ENCODE data around the gene EDDM3A.

EDDM3A gene

DNA sequence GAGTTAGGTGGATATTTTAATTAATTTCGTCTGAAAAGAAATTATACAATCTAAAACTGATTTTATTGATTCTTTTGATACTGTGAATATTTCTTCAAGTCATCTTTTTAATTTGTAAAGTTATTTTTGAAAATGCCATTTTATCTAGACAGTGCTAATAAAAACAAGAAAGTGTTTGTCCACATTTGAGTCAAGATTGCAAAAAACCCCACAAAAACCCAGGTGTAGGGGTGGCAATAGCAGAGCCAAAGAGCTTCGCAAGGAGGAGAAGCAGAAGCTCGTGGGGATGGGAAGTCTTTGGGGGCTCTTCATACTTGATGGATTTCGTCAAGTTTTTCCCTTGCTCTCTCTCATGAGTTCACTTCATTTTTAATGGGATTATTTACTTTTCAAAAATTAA, 41.3 kb downstream of the EDDM3A start:
- Histone ChIP-seq H3K36me3 (ENCODE audit: control insufficient read depth in 2 of 2, insufficient read depth in 1 of 2, low read length in 2 of 2) (no peaks in the 10 kb centered on the region), H3K27ac (ENCODE audit: extremely low read depth, low read depth, low read length) (no peak overlapping the region), H3K4me1 (ENCODE audit: control insufficient read depth, insufficient read depth, low read length) (peaks cover 2% of the 10 kb centered on the region; the same call in 1 of the 2 replicates), H3K9me3 (ENCODE audit: control insufficient read depth, insufficient read depth, low read depth, low read length) (no peaks in the 10 kb centered on the region), H3K4me3 (ENCODE audit: low read depth, low read length) (no peak overlapping the region)
- ChIA-PET POLR2A (no interaction called here), CTCF (interaction anchor here (0.6 kb wide), 1 partner anchor 90 kb away, joined by 3 read pairs; no protein-coding TSS in a partner anchor)
- TF ChIP-seq KLF8 (tag by site-specific recombination; IDR thresholded peaks at IDR 0.05) (no peak), YY1 (tag by site-specific recombination; IDR thresholded peaks at IDR 0.05) (no peak), ZNF16 (tag by site-specific recombination; IDR thresholded peaks at IDR 0.05; ENCODE audit: low read depth) (no peak), ZNF280C (tag by site-specific recombination; IDR thresholded peaks at IDR 0.05) (no peak), ZNF561 (tag by site-specific recombination; IDR thresholded peaks at IDR 0.05; ENCODE audit: borderline replicate concordance) (no peak), ZNF623 (tag by site-specific recombination; IDR thresholded peaks at IDR 0.05) (no peak), ZNF776 (tag by site-specific recombination; IDR thresholded peaks at IDR 0.05; ENCODE audit: borderline replicate concordance) (no peak), HOXD13 (CRISPR knock-in tag; IDR thresholded peaks at IDR 0.05; ENCODE audit: borderline replicate concordance) (no peak), ZNF629 (tag by site-specific recombination; IDR thresholded peaks at IDR 0.05) (no peak), ZNF621 (tag by site-specific recombination; IDR thresholded peaks at IDR 0.05) (no peak), ZFHX2 (tag by site-specific recombination; conservative IDR thresholded peaks at IDR 0.05) (no peak), MZF1 (tag by site-specific recombination; IDR thresholded peaks at IDR 0.05; ENCODE audit: borderline replicate concordance) (no peak), ZNF555 (tag by site-specific recombination; conservative IDR thresholded peaks at IDR 0.05) (no peak), ZNF76 (tag by site-specific recombination; IDR thresholded peaks at IDR 0.05; ENCODE audit: borderline replicate concordance, low read depth) (no peak), ZNF549 (tag by site-specific recombination; IDR thresholded peaks at IDR 0.05) (no peak), ZNF416 (tag by site-specific recombination; IDR thresholded peaks at IDR 0.05) (no peak), ZNF521 (tag by site-specific recombination; IDR thresholded peaks at IDR 0.05) (no peak), ZNF426 (tag by site-specific recombination; IDR thresholded peaks at IDR 0.05) (no peak)
- TF ChIP-seq, protein P1, sequence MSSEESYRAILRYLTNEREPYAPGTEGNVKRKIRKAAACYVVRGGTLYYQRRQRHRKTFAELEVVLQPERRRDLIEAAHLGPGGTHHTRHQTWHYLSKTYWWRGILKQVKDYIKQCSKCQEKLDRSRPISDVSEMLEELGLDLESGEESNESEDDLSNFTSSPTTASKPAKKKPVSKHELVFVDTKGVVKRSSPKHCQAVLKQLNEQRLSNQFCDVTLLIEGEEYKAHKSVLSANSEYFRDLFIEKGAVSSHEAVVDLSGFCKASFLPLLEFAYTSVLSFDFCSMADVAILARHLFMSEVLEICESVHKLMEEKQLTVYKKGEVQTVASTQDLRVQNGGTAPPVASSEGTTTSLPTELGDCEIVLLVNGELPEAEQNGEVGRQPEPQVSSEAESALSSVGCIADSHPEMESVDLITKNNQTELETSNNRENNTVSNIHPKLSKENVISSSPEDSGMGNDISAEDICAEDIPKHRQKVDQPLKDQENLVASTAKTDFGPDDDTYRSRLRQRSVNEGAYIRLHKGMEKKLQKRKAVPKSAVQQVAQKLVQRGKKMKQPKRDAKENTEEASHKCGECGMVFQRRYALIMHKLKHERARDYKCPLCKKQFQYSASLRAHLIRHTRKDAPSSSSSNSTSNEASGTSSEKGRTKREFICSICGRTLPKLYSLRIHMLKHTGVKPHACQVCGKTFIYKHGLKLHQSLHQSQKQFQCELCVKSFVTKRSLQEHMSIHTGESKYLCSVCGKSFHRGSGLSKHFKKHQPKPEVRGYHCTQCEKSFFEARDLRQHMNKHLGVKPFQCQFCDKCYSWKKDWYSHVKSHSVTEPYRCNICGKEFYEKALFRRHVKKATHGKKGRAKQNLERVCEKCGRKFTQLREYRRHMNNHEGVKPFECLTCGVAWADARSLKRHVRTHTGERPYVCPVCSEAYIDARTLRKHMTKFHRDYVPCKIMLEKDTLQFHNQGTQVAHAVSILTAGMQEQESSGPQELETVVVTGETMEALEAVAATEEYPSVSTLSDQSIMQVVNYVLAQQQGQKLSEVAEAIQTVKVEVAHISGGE (tag by site-specific recombination; conservative IDR thresholded peaks at IDR 0.05; ENCODE audit: low read depth): no peak
- TF ChIP-seq, protein P2, sequence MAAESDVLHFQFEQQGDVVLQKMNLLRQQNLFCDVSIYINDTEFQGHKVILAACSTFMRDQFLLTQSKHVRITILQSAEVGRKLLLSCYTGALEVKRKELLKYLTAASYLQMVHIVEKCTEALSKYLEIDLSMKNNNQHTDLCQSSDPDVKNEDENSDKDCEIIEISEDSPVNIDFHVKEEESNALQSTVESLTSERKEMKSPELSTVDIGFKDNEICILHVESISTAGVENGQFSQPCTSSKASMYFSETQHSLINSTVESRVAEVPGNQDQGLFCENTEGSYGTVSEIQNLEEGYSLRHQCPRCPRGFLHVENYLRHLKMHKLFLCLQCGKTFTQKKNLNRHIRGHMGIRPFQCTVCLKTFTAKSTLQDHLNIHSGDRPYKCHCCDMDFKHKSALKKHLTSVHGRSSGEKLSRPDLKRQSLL (tag by site-specific recombination; IDR thresholded peaks at IDR 0.05): no peak

All from HEK293 (cell line).